Stomach smooth muscle (tissue), 2 donors: ENCODE data around the gene SOX10.

Source experiments
- H3K27ac ChIP-seq: one replicate; pipeline ENCODE4 v1.7.0; 2013; ENCODE audit warnings: mild to moderate bottlenecking, low read length, inconsistent platforms
- H3K27me3 ChIP-seq, 2 donors: one replicate each; pipeline ENCODE4 v1.7.0; 2013; ENCODE audit warnings: low read length in 2 of 2; ENCODE audit not compliant: insufficient read depth in 2 of 2, control insufficient read depth in 1 of 2
- H3K36me3 ChIP-seq, 2 donors: one replicate each; pipeline ENCODE4 v1.7.0; 2013; ENCODE audit warnings: low read length in 2 of 2; ENCODE audit not compliant: control insufficient read depth in 2 of 2, insufficient read depth in 2 of 2
- H3K4me1 ChIP-seq: one replicate; pipeline ENCODE4 v1.7.0; 2013; ENCODE audit warnings: low read length; ENCODE audit not compliant: control insufficient read depth, insufficient read depth
- H3K4me3 ChIP-seq, 2 donors: one replicate each; pipeline ENCODE4 v1.7.0; 2013; ENCODE audit warnings: low read length in 2 of 2
- H3K9ac ChIP-seq, 2 donors: one replicate each; pipeline ENCODE4 v1.7.0; 2013; ENCODE audit warnings: low read length in 2 of 2, mild to moderate bottlenecking in 1 of 2
- H3K9me3 ChIP-seq, 2 donors: one replicate each; pipeline ENCODE4 v1.7.0; 2013; ENCODE audit warnings: low read length in 2 of 2; ENCODE audit not compliant: control insufficient read depth in 2 of 2
- donor health status: healthy.
- donor health status: Pancreatic carcinoma.

SOX10 gene

DNA sequence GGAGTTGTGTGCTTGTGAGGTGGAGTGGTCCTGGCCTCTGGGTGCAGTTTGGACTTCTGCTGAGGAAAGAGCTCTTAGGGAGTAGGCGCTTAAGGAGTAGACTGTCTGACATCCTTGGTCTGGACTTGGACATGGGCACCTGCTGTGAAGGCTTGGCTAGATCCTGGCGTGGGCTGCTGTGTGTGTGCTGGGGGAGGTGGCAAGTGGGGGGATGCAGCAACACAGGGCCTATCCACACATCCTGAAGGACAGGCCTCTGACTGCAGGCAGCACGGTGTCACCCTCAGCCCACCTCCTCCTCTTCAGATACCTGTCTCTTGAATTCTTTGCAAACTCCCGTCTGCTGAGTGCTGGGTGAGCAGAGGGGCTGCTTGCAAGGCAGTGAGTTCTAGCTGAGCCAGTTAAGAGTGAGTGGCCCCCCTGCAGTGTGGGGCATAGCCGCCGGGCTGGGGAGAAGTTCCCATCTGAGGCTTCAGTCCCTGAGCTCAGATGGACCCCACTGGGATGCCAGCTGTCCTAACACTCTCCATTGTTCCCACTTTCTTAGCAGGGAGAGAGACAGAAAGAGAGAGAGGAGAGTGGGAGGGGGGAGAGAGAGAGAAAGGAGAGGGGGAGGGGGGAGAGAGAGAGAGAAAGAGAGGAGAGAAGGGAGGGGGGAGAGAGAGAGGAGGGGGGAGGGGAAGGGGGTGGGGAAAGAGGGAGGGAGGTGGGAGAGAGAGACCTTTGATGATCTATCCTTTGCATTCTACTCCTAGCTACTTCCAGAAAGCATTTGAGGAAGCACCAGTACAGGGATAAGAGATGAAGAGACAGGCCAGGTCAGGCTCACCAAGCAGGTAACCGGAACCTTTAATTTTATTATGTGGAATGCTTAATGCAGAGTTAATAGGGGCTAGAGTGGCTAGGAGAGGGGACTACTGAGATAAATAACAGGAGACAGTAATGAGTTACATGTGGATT is 12.6 kb downstream of the SOX10 start:
- Histone ChIP-seq H3K36me3 (peaks cover 14 to 28% of the 10 kb centered on the region in 2 donors), H3K27ac (no peak overlapping the region), H3K9ac (no peak overlapping the region)

DNA sequence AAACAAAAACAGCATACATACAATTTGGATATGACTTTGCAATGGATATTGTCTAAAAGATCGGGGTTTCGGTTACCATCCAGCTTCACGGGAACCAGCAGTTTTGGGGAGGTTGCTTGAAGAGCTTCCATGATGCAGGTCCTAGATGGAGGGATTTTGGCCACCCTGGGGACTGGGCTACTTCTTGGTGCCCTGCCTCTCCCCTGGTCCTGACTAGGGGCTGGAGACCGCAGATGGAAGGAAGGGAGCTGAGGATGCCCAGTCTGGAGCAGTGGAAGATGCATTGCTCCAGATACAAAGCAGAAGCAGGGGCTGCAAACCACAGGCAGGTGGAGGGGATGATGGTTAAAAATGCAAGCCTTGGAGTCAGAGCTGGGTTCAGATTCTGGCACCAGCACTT is 13.5 kb downstream of the SOX10 start:
- no peak overlapping the region for H3K9ac ChIP-seq
- no peaks in the 10 kb centered on the region for H3K27me3 ChIP-seq
- no peak overlapping the region for H3K27ac ChIP-seq
- H3K4me3 ChIP-seq, result no peak overlapping the region
- H3K36me3 ChIP-seq, result peaks cover 14 to 26% of the 10 kb centered on the region in 2 donors
- peaks cover 6% of the 10 kb centered on the region for H3K4me1 ChIP-seq
- no peaks in the 10 kb centered on the region for H3K9me3 ChIP-seq

More for the DNA sequence above, 12.6 kb downstream of the SOX10 start:
- H3K4me3 ChIP-seq, result no peak overlapping the region
- no peaks in the 10 kb centered on the region for H3K9me3 ChIP-seq
- peaks cover 2% of the 10 kb centered on the region for H3K4me1 ChIP-seq
- H3K27me3 ChIP-seq, result no peaks in the 10 kb centered on the region

DNA sequence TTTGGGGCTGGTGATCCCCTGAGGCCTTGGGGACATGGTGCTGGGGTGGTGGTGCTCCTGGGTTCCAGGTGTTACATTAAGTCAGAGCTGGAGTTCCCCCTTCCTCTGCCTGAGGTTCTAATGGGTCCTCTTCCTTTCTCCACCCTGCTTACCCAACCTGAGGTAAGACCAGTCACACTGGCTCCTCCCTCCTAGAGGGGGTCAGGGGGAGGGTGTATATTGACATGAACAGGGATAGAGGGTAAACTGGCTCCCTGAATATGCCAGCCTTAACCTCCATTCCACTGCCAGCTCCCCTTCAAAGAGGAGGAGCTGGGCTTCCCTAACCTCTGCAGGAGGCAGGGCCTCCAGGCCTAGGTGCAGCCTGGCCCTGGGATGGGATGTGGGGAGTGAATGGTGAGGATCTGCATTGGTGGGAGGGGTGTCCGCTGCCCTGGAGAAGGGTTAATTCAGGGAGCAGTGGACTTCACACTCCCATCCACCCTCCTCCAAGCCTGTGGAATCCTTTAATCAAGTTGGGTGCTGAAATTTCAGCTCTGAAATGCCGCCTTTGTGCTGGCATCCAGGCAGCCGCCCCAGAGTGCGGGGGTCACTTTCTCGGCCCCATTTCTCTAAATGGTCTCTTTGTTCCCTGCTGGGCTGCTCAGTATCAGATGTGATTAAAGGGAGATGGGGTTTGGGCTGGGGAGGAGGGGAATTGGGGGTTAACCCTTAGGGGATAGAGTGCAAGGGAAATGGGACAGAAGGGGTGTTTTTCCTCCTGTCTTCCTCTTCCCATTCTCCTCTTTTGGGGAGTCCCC is 15.7 kb downstream of the SOX10 start:
- Histone ChIP-seq H3K4me1 (peaks cover 5% of the 10 kb centered on the region), H3K9ac (no peak overlapping the region), H3K27me3 (no peaks in the 10 kb centered on the region), H3K36me3 (peaks cover 14 to 21% of the 10 kb centered on the region in 2 donors), H3K27ac (no peak overlapping the region), H3K9me3 (no peaks in the 10 kb centered on the region), H3K4me3 (no peak overlapping the region)

DNA sequence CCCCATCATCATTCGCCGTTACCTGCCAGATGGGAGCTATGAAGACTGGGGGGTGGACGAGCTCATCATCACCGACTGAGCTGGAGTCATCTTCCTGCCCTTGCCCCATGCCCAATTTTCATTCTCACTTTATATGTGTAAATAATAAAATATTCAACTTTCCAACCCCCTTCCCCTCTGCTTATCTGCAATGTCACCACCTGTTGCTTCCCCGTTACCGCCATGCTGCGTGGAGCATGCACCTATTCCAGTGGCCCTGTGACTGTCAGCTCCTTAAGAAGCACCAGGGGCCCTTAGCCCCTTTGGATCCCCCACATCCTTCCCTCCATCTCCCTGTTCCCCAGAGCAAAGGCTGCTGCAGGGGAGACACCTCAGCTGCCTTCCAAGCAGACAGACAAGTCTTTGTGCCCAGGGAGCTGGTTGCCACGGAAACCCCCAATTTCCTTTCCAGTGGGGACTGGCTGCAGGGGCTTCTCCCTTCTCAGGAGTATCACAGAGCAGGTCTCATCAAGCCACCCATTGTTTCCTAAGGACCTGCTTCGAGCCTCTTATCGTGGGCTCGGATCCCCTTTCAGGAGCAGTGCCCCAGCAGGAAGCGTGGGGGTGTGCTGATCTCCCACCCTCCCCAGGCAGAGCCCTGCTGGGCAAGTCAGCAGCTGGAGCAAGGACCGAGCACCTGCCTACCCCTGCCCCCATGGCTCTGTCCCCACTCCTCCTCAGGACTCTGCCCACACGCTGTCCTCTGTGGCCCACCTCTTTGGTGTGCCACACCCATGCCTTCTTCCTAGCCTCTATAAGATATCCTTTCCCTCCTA is 16.5 kb downstream of the SOX10 start:
- Histone ChIP-seq H3K4me1 (peaks cover 5% of the 10 kb centered on the region), H3K9ac (no peak overlapping the region), H3K4me3 (no peak overlapping the region)

DNA sequence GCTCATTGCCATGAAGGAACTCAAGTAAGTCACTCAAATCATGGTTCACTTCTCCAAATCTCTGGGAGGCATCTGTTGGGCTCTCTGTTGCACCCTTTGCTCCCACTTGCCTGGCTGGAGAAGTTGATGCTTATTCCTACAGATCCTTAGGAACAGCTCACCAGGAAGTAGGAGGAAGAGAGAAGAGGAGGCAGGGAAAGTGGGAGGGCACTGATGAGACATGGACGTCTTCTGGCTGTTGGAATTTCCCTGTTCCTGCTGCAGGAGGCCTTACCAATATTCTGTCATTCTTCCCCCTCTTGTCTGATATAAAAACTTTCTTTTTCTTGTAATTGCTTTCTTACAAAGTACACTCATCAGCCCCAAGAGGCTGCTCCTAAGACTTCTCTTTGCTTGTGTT is 17.2 kb downstream of the SOX10 start:
- Histone ChIP-seq H3K9ac (no peak overlapping the region), H3K4me1 (peaks cover 5% of the 10 kb centered on the region), H3K36me3 (peaks cover 14 to 28% of the 10 kb centered on the region in 2 donors), H3K9me3 (no peaks in the 10 kb centered on the region), H3K4me3 (no peak overlapping the region), H3K27ac (no peak overlapping the region), H3K27me3 (no peaks in the 10 kb centered on the region)

More for the DNA sequence above, 16.5 kb downstream of the SOX10 start:
- no peak overlapping the region for H3K27ac ChIP-seq
- H3K9me3 ChIP-seq, result no peaks in the 10 kb centered on the region
- H3K27me3 ChIP-seq, result no peaks in the 10 kb centered on the region
- H3K36me3 ChIP-seq, result peaks cover 14 to 25% of the 10 kb centered on the region in 2 donors

DNA sequence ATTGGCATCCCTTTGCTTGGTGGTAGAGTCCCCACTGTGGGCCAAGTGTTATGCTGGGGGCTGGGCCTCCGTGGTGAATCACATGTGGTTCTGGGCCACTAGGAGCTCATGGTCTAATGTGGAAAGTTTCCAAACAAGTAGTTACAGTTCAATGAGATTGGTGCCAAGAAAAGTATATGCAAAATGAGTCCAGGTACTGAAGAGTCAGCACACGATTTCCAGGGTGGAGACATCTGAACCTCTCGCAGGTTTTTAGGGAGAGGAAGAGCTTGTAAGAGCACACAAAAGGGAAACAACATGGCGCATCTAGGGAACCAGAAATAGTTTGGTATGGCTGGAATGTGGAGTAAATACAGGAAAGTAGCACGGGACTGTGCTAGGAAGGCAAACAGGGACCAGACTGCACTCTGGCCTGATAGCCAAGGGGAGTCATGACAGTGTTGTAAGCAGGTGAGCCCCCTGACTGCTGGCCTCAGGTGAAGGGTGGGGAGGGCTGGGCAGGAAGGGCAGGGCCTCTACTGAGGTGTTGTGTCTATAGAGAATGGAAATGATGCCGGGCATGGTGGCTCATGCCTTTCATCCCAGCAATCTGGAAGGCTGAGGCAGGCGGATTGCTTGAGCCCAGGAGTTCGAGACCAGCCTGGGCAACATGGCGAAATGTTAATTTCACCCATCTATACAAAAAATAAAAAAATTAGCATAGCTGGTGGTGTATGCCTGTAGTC is 18.3 kb downstream of the SOX10 start:
- peaks cover 21 to 37% of the 10 kb centered on the region in 2 donors for H3K36me3 ChIP-seq
- no peak overlapping the region for H3K9ac ChIP-seq
- peaks cover 5% of the 10 kb centered on the region for H3K4me1 ChIP-seq
- H3K27me3 ChIP-seq, result no peaks in the 10 kb centered on the region
- H3K4me3 ChIP-seq, result no peak overlapping the region
- no peaks in the 10 kb centered on the region for H3K9me3 ChIP-seq
- H3K27ac ChIP-seq, result no peak overlapping the region

DNA sequence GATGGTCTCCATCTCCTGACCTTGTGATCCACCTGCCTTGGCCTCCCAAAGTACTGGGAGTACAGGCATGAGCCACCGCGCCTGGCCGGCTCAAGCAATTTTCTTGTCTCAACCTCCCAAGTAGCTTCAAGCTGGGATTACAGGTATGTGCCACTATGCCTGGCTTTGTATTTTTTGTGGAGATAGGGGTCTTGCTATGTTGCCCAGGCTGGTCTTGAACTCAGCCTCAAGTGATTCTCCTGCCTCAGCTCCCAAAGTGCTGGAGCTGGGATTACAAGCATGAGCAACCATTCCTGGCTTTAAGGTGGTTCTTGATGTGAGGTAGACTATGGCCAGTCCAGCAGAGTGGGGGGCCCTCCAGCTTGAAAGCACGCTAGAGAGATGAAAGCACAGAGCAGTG is 23.3 kb downstream of the SOX10 start:
- Histone ChIP-seq H3K27ac (no peak overlapping the region), H3K36me3 (peaks cover 29 to 46% of the 10 kb centered on the region in 2 donors), H3K9me3 (no peaks in the 10 kb centered on the region), H3K9ac (no peak overlapping the region), H3K4me3 (no peak overlapping the region), H3K4me1 (peaks cover 3% of the 10 kb centered on the region), H3K27me3 (no peaks in the 10 kb centered on the region)

DNA sequence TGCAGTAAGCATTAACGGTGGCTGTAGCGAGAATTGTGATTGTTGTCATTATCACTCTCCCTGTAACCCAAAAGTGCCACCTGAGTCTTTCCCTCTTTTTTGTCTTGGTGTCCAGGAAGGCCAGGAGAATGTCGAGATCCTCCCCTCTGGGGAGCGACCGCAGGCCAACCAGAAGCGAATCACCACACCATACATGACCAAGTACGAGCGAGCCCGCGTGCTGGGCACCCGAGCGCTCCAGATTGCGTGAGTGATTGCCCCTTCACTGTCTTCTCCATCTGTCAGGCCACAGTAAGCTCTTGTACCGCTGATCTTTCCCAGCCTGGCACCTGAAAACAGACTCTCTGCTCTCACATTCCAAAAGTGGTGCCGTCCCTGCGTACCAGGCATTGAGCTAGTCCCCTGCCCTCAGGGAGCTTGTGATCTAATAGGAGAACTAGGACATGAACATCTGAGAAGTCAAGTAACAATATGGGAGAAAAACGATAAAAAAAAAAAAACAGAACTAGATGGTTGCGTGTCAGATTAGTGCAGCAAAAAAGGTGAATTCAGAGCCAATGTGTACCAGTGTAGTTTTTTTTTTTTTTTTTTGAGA is 25.0 kb downstream of the SOX10 start:
- Histone ChIP-seq H3K9ac (no peak overlapping the region), H3K9me3 (no peaks in the 10 kb centered on the region), H3K36me3 (peaks cover 29 to 46% of the 10 kb centered on the region in 2 donors), H3K27ac (no peak overlapping the region), H3K27me3 (no peaks in the 10 kb centered on the region), H3K4me3 (no peak overlapping the region), H3K4me1 (peaks cover 5% of the 10 kb centered on the region)

DNA sequence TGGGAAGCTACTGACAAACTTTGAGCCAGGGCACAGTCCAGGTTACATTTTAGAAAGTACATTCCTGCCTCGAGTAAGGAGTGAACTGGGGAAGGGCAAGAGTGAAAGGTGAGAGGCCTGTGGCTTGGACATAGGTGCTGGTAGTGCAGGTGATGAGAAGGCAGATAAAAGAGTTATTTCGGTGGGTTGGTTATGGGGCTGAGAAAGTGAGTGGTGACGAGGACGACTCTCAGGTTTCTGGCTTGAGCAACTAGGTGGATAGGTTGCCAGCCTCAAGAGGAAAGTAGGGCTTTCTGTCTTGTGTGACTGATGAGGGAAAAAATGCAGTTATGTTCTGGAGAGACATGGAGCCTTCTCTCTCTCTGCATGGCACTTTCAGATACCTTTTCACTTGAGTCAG is 27.1 kb downstream of the SOX10 start:
- no peak overlapping the region for H3K4me3 ChIP-seq
- H3K9me3 ChIP-seq, result no peaks in the 10 kb centered on the region
- H3K9ac ChIP-seq, result no peak overlapping the region
- H3K4me1 ChIP-seq, result peaks cover 20% of the 10 kb centered on the region
- peaks cover 29 to 40% of the 10 kb centered on the region in 2 donors for H3K36me3 ChIP-seq
- H3K27me3 ChIP-seq, result no peaks in the 10 kb centered on the region
- H3K27ac ChIP-seq, result no peak overlapping the region
